K562 (cell line): ENCODE data around the gene CHD3. TPM values are rescaled to one million over a fixed set of nuclear protein-coding genes. Genes with fewer than 3 reads are reported as not detected.
A peak's percentile ranks its signal among the peaks of the same experiment; 100 is the strongest.

Experiments
- BRF1 ChIP-seq: IDR thresholded peaks from 3 replicates; pipeline ENCODE4 v1.6.1; 2011; ENCODE audit warnings: borderline replicate concordance, mild to moderate bottlenecking; ENCODE audit not compliant: insufficient read length; ENCODE audit errors: extremely low read depth
- COPS2 ChIP-seq: fragments of 450-650 bp; conservative IDR thresholded peaks from 2 replicates; pipeline ENCODE4 v1.6.1; 2016; ENCODE audit warnings: mild to moderate bottlenecking, moderate library complexity
- HLTF ChIP-seq: fragments of 450-650 bp; IDR thresholded peaks from 2 replicates; pipeline ENCODE4 v1.6.1; 2016
- KDM5B ChIP-seq: fragments of 200-600 bp; sonication (generic); IDR thresholded peaks from 2 replicates; pipeline ENCODE4 v1.6.1; 2012; ENCODE audit warnings: low read depth, mild to moderate bottlenecking, moderate library complexity, low read length, control low read depth, inconsistent platforms; ENCODE audit not compliant: insufficient replicate concordance
- NR1H2 ChIP-seq: sonication (generic); formaldehyde crosslinking; IDR thresholded peaks from 2 replicates; pipeline ENCODE4 v1.4.0; 2020; ENCODE audit warnings: mild to moderate bottlenecking, missing genetic modification reagents
- PCBP2 ChIP-seq: fragments of 200-400 bp; formaldehyde crosslinking; IDR thresholded peaks from 2 replicates; pipeline ENCODE4 v1.6.1; 2018; ENCODE audit warnings: low read length, low read depth, mild to moderate bottlenecking, moderate library complexity; ENCODE audit not compliant: poor library complexity, severe bottlenecking
- PHF21A ChIP-seq: fragments of 450-650 bp; IDR thresholded peaks from 2 replicates; pipeline ENCODE4 v1.6.1; 2017; ENCODE audit warnings: low read depth, borderline replicate concordance
- PHF8 ChIP-seq: fragments of 200-600 bp; sonication (generic); IDR thresholded peaks from 2 replicates; pipeline ENCODE4 v1.6.1; 2012; ENCODE audit warnings: mixed run types, mild to moderate bottlenecking, inconsistent platforms, low read length, moderate library complexity, borderline replicate concordance
- POLR2AphosphoS2 ChIP-seq: IDR thresholded peaks from 2 replicates; pipeline ENCODE4 v1.6.1; 2012; ENCODE audit warnings: low read length, improper control_type of control experiment
- TCFL5 ChIP-seq: fragments of 250-450 bp; sonication (Bioruptor Pico); conservative IDR thresholded peaks from 2 replicates; pipeline ENCODE4 v1.6.1; 2021; ENCODE audit warnings: mild to moderate bottlenecking, moderate library complexity, matching md5 sums
- ZNF445 ChIP-seq: fragments of 250-450 bp; sonication (Bioruptor Pico); IDR thresholded peaks from 2 replicates; pipeline ENCODE4 v1.4.0; 2020; ENCODE audit warnings: low read depth, mild to moderate bottlenecking, moderate library complexity
- polyA plus RNA-seq, 8 experiments: library from polyadenylated mRNA; depleted of rRNA in 4 of 8; stranded (reverse) in 5 of 8; unstranded in 3 of 8; fragments of >200 nt; fragmentation: Nextera tagmentation in 2 of 8; fragmentation: Illumina TruSeq in 1 of 8; extraction: Ambion mirVana in 2 of 8; extraction: Trizol in 1 of 8; gene quantifications; 2 replicates each; pipeline versions ENCODE4 v1.2.1 to v1.2.3, GENCODE V29; 2011 to 2014; ENCODE audit warnings: inconsistent platforms in 1 of 8, missing spikeins in 1 of 8
- total RNA-seq, 7 experiments: library from RNA; depleted of rRNA in 6 of 7; stranded (reverse); fragments of >200 nt in 6 of 7; fragmentation: Illumina TruSeq in 2 of 7; extraction: Trizol in 2 of 7; gene quantifications; 2 replicates each; pipeline versions ENCODE4 v1.2.1 to v1.2.3, GENCODE V29; 2011 to 2021; ENCODE audit warnings: low replicate concordance in 1 of 7
- TF ChIP-seq, protein P1 (sequence below): fragments of 450-650 bp; IDR thresholded peaks from 2 replicates; pipeline ENCODE4 v1.6.1; 2018; ENCODE audit not compliant: partially characterized antibody
- TF ChIP-seq, protein P2 (sequence below): fragments of 450-650 bp; IDR thresholded peaks from 2 replicates; pipeline ENCODE4 v1.6.1; 2018; ENCODE audit warnings: mild to moderate bottlenecking, low read depth; ENCODE audit not compliant: partially characterized antibody
- TF ChIP-seq, protein P3 (sequence below): sonication (generic); formaldehyde crosslinking; IDR thresholded peaks from 2 replicates; pipeline ENCODE4 v1.9.0; 2022; ENCODE audit warnings: mild to moderate bottlenecking, missing genetic modification reagents
- TF ChIP-seq, protein P4 (sequence below): IDR thresholded peaks from 3 replicates; pipeline ENCODE4 v1.6.1; 2011; ENCODE audit warnings: borderline replicate concordance, mild to moderate bottlenecking, moderate library complexity; ENCODE audit not compliant: insufficient read length; ENCODE audit errors: extremely low read depth
- TF ChIP-seq, protein P5 (sequence below): IDR thresholded peaks from 2 replicates; pipeline ENCODE4 v1.6.1; 2011; ENCODE audit not compliant: insufficient read length; ENCODE audit errors: extremely low read depth

CHD3 gene
- total and polyA plus RNA-seq, 9 of the 15 experiments (the other 6 are each of a cell fraction or from before 2014, with no cell fraction given) = 0.39 to 38.2 (median 21.2) TPM

DNA sequence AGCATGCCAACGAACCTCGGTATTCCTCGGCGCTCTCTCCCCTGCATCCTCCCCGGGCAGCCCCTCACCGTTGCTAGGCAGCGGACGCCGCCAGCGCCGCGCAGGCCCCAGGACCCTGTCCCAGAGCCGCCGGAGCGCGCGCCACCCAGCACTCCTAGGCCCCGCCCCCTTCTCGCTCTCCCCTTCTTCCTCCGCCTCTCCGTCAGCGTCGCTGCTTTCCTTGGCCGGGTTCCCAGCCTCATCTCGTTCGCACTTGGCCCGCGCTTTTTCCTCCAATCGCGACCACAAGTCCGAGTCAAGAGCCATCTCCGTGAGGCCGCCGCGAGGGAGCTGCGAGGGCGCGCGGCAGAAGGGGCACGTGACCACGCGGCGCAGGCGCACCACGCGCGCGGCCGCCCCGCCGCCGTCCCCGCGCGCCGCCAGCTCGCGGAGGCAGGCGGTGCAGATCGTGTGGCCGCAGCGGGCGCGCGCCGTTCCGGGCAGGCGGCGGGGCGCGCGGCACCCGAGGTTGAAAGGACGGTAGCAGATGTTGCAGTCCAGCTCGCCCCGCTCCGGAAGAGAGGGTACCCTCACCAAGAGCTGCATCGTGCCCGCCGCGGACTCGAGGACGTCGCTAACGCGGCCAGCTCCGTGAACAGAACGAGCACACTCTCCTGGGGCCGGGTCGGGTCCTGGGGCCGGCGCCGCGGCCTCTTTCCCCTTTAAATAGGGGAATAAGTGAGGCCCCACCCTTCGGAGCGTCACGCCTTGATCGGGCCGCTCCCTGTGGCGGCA lies 27.2 kb downstream of the CHD3 start, which contains the start of gene RNF227 (continued):
- TF ChIP-seq, protein P1, sequence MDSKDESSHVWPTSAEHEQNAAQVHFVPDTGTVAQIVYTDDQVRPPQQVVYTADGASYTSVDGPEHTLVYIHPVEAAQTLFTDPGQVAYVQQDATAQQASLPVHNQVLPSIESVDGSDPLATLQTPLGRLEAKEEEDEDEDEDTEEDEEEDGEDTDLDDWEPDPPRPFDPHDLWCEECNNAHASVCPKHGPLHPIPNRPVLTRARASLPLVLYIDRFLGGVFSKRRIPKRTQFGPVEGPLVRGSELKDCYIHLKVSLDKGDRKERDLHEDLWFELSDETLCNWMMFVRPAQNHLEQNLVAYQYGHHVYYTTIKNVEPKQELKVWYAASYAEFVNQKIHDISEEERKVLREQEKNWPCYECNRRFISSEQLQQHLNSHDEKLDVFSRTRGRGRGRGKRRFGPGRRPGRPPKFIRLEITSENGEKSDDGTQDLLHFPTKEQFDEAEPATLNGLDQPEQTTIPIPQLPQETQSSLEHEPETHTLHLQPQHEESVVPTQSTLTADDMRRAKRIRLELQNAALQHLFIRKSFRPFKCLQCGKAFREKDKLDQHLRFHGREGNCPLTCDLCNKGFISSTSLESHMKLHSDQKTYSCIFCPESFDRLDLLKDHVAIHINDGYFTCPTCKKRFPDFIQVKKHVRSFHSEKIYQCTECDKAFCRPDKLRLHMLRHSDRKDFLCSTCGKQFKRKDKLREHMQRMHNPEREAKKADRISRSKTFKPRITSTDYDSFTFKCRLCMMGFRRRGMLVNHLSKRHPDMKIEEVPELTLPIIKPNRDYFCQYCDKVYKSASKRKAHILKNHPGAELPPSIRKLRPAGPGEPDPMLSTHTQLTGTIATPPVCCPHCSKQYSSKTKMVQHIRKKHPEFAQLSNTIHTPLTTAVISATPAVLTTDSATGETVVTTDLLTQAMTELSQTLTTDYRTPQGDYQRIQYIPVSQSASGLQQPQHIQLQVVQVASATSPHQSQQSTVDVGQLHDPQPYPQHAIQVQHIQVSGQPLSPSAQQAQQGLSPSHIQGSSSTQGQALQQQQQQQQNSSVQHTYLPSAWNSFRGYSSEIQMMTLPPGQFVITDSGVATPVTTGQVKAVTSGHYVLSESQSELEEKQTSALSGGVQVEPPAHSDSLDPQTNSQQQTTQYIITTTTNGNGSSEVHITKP = no peak
- no peak for TF ChIP-seq HLTF
- TF ChIP-seq, protein P2, sequence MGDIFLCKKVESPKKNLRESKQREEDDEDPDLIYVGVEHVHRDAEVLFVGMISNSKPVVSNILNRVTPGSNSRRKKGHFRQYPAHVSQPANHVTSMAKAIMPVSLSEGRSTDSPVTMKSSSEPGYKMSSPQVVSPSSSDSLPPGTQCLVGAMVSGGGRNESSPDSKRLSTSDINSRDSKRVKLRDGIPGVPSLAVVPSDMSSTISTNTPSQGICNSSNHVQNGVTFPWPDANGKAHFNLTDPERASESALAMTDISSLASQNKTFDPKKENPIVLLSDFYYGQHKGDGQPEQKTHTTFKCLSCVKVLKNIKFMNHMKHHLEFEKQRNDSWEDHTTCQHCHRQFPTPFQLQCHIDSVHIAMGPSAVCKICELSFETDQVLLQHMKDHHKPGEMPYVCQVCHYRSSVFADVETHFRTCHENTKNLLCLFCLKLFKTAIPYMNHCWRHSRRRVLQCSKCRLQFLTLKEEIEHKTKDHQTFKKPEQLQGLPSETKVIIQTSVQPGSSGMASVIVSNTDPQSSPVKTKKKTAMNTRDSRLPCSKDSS = no peak
- TF ChIP-seq PHF21A = no peak
- TF ChIP-seq, protein P3, sequence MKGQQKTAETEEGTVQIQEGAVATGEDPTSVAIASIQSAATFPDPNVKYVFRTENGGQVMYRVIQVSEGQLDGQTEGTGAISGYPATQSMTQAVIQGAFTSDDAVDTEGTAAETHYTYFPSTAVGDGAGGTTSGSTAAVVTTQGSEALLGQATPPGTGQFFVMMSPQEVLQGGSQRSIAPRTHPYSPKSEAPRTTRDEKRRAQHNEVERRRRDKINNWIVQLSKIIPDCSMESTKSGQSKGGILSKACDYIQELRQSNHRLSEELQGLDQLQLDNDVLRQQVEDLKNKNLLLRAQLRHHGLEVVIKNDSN (CRISPR knock-in tag) = peak; percentile 86
- no peak for TF ChIP-seq NR1H2
- TF ChIP-seq PHF8 = peak; percentile 82; the same call in 1 of the 2 replicates
- TF ChIP-seq PCBP2 = no peak
- TF ChIP-seq, protein P4, sequence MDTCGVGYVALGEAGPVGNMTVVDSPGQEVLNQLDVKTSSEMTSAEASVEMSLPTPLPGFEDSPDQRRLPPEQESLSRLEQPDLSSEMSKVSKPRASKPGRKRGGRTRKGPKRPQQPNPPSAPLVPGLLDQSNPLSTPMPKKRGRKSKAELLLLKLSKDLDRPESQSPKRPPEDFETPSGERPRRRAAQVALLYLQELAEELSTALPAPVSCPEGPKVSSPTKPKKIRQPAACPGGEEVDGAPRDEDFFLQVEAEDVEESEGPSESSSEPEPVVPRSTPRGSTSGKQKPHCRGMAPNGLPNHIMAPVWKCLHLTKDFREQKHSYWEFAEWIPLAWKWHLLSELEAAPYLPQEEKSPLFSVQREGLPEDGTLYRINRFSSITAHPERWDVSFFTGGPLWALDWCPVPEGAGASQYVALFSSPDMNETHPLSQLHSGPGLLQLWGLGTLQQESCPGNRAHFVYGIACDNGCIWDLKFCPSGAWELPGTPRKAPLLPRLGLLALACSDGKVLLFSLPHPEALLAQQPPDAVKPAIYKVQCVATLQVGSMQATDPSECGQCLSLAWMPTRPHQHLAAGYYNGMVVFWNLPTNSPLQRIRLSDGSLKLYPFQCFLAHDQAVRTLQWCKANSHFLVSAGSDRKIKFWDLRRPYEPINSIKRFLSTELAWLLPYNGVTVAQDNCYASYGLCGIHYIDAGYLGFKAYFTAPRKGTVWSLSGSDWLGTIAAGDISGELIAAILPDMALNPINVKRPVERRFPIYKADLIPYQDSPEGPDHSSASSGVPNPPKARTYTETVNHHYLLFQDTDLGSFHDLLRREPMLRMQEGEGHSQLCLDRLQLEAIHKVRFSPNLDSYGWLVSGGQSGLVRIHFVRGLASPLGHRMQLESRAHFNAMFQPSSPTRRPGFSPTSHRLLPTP = no peak
- TF ChIP-seq COPS2 = no peak
- no peak for TF ChIP-seq TCFL5 (CRISPR knock-in tag)
- TF ChIP-seq ZNF445 (CRISPR knock-in tag) = no peak
- TF ChIP-seq, protein P5, sequence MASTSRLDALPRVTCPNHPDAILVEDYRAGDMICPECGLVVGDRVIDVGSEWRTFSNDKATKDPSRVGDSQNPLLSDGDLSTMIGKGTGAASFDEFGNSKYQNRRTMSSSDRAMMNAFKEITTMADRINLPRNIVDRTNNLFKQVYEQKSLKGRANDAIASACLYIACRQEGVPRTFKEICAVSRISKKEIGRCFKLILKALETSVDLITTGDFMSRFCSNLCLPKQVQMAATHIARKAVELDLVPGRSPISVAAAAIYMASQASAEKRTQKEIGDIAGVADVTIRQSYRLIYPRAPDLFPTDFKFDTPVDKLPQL = no peak
- no peak for TF ChIP-seq POLR2AphosphoS2
- TF ChIP-seq KDM5B = no peak
- no peak for TF ChIP-seq BRF1
